ENCODE measurements around the gene RDM1. TPM values are rescaled to one million over a fixed set of nuclear protein-coding genes. Genes with fewer than 3 reads are reported as not detected.
A peak's percentile ranks its signal among the peaks of the same experiment; 100 is the strongest.
"Not testable (repeated sequence)": the region's sequence is repeated elsewhere in the genome, so short reads cannot be mapped to it uniquely, and the experiment has no call there.

RDM1 gene
- total RNA-seq, 1 experiment from 2014 or later: 12.9 TPM

DNA sequence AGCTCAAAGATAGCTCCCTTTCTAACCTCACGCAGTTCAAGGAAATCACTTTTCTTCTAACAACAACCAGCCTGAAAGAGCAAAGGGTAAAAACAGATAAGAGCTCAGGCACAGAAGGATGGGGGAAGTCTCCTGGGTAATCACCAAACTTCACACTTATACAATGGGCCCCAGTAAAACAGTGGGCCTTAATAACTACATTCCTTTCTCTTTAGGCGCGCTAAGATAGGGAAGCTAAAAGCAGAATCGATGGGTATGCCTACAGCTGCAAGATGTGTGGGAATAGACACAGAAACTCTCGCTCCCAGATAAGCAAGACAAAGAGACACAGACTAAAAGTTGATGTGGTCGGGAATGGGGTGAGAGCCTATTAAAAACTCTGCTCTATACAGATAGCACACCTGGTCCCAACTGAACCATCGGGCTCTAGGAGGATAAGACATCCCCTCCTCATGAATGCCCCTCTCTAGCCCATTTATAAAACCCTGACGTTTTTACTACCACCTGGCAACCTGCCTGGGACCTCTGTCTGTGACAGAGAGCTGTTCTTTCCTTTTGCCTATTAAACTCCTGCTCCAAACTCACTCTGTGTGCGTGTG lies 12.1 kb upstream of the RDM1 start:
- Histone ChIP-seq H3K27me3 (replicated peaks; ENCODE audit: control insufficient read depth, insufficient read depth, low read length) (no peaks in the 10 kb centered on the region), H3K4me1 (peaks cover 19% of the 10 kb centered on the region), H3K36me3 (ENCODE audit: control insufficient read depth, insufficient read depth, low read length) (no peaks in the 10 kb centered on the region), H3K4me3 (ENCODE audit: low read depth, low read length) (no peak overlapping the region), H3K9me3 (no peaks in the 10 kb centered on the region)
- intact Hi-C loops (cut with micrococcal nuclease; ENCODE audit: unreplicated experiment): no loop called here
- POLR2A ChIA-PET: no interaction called here
- Mint-ChIP-seq H3K27me3 (ENCODE audit: insufficient read depth, unreplicated experiment) (no peaks in the 10 kb centered on the region), H3K36me3 (ENCODE audit: insufficient read depth, unreplicated experiment) (no peaks in the 10 kb centered on the region), H3K4me3 (ENCODE audit: unreplicated experiment) (no peak overlapping the region), H3K27ac (ENCODE audit: unreplicated experiment) (peak overlapping the region; percentile 20), H3K9me3 (ENCODE audit: unreplicated experiment) (no peaks in the 10 kb centered on the region), H3K4me1 (ENCODE audit: low read depth, unreplicated experiment) (no peaks in the 10 kb centered on the region)
- no TSS peak for BruUV-seq (replicated peaks)
- no peak for DNase-seq
- CTCF ChIA-PET: interaction anchor here (0.8 to 1.0 kb wide), 2 partner anchors 71 to 94 kb away, joined by 4 to 7 read pairs; no protein-coding TSS in a partner anchor
- TF ChIP-seq, protein P1, sequence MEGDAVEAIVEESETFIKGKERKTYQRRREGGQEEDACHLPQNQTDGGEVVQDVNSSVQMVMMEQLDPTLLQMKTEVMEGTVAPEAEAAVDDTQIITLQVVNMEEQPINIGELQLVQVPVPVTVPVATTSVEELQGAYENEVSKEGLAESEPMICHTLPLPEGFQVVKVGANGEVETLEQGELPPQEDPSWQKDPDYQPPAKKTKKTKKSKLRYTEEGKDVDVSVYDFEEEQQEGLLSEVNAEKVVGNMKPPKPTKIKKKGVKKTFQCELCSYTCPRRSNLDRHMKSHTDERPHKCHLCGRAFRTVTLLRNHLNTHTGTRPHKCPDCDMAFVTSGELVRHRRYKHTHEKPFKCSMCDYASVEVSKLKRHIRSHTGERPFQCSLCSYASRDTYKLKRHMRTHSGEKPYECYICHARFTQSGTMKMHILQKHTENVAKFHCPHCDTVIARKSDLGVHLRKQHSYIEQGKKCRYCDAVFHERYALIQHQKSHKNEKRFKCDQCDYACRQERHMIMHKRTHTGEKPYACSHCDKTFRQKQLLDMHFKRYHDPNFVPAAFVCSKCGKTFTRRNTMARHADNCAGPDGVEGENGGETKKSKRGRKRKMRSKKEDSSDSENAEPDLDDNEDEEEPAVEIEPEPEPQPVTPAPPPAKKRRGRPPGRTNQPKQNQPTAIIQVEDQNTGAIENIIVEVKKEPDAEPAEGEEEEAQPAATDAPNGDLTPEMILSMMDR (IDR thresholded peaks at IDR 0.05; ENCODE audit: insufficient read depth in 1 of 2, low read depth in 1 of 2, low read length in 1 of 2, severe bottlenecking in 1 of 2, unreplicated experiment in 1 of 2): no peak

DNA sequence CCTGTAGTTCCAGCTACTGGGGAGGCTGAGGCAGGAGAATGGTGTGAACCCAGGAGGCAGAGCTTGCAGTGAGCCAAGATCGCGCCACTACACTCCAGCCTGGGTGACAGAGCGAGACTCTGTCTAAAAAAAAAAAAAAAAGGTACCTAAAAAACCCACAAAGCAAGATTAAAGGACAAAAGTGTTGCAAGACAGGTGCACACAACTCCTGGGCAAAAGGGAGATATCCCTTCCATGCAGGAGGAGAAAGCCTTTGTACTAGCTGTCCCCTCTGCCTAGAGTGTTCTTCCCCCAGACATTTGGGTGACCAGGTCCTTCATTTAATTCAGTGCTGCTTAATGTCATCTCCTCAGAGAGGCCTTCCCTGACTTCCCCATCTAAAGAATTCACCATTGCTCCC lies 7.9 kb upstream of the RDM1 start:
- H3K36me3 Mint-ChIP-seq (ENCODE audit: insufficient read depth, unreplicated experiment); H3K4me3 ChIP-seq (ENCODE audit: low read depth, low read length); H3K27me3 Mint-ChIP-seq (ENCODE audit: insufficient read depth, unreplicated experiment); DNase-seq; BruUV-seq (replicated peaks); intact Hi-C loops (cut with micrococcal nuclease; ENCODE audit: unreplicated experiment); H3K36me3 ChIP-seq (ENCODE audit: control insufficient read depth, insufficient read depth, low read length); H3K9me3 Mint-ChIP-seq (ENCODE audit: unreplicated experiment); H3K27me3 ChIP-seq (replicated peaks; ENCODE audit: control insufficient read depth, insufficient read depth, low read length); H3K4me3 Mint-ChIP-seq (ENCODE audit: unreplicated experiment); CTCF ChIA-PET; H3K4me1 Mint-ChIP-seq (ENCODE audit: low read depth, unreplicated experiment); H3K27ac Mint-ChIP-seq (ENCODE audit: unreplicated experiment); H3K9me3 ChIP-seq: not testable (repeated sequence)
- POLR2A ChIA-PET: interaction anchor here (0.6 kb wide), 1 partner anchor 38 kb away, joined by 3 read pairs; no protein-coding TSS in a partner anchor
- peaks cover 19% of the 10 kb centered on the region for H3K4me1 ChIP-seq

DNA sequence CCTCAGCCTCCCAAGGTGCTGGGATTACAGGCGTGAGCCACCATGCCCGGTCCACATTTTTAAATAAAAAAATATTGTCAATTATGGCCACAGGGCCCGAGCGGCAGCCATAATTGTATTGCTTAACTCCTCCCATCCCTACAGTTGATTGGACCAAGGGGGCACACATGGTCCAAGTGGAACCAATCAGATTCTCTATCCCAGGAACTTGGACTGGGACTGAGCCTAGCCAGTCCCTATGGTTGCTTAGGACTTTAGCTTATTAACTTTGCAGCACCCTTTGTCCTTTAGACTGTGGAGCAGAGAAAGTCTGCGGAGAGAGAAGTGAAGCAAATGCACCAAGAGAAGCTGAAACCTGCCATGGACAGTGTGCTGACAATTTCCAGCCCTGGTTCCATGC lies 5.5 kb upstream of the RDM1 start:
- POLR2A ChIA-PET: no interaction called here
- DNase-seq: no peak

More for the DNA sequence above, 5.5 kb upstream of the RDM1 start:
- CTCF ChIA-PET: no interaction called here
- Mint-ChIP-seq H3K4me3 (ENCODE audit: unreplicated experiment) (no peak overlapping the region), H3K4me1 (ENCODE audit: low read depth, unreplicated experiment) (peaks cover 9% of the 10 kb centered on the region), H3K9me3 (ENCODE audit: unreplicated experiment) (no peaks in the 10 kb centered on the region), H3K27me3 (ENCODE audit: insufficient read depth, unreplicated experiment) (no peaks in the 10 kb centered on the region), H3K36me3 (ENCODE audit: insufficient read depth, unreplicated experiment) (no peaks in the 10 kb centered on the region), H3K27ac (ENCODE audit: unreplicated experiment) (no peak overlapping the region)
- H3K9me3 ChIP-seq: no peaks in the 10 kb centered on the region
- no peak overlapping the region for H3K4me3 ChIP-seq (ENCODE audit: low read depth, low read length)
- no peaks in the 10 kb centered on the region for H3K27me3 ChIP-seq (replicated peaks; ENCODE audit: control insufficient read depth, insufficient read depth, low read length)
- H3K36me3 ChIP-seq (ENCODE audit: control insufficient read depth, insufficient read depth, low read length): no peaks in the 10 kb centered on the region
- intact Hi-C loops (cut with micrococcal nuclease; ENCODE audit: unreplicated experiment): no loop called here
- H3K4me1 ChIP-seq: no peaks in the 10 kb centered on the region
- no TSS peak for BruUV-seq (replicated peaks)
- TF ChIP-seq, protein P1 (IDR thresholded peaks at IDR 0.05; ENCODE audit: insufficient read depth in 1 of 2, low read depth in 1 of 2, low read length in 1 of 2, severe bottlenecking in 1 of 2, unreplicated experiment in 1 of 2): no peak
